Naive thymus-derived CD8-positive, alpha-beta T cell (primary cell): ENCODE results near the gene ONECUT3. TPM values are rescaled to one million over a fixed set of nuclear protein-coding genes. Genes with fewer than 3 reads are reported as not detected.

Experiments used
- ATAC-seq, 2 donors: fragments of 150-1000 bp; cut with Tn5 transposase in 1 of 2; sonication (Bioruptor Pico), chemical (Tn5 transposase) in 1 of 2; 1 replicate in 1 of 2; 2 replicates in 1 of 2; pipeline ENCODE4 v1.10.0; 2021; ENCODE audit warnings: mild to moderate bottlenecking in 2 of 2, moderate library complexity in 2 of 2
- POLR2A ChIA-PET: fragments of 350-600 bp; sonication (Branson Sonifier 250); formaldehyde crosslinking; loops from one replicate; lab custom pipeline; 2021; ENCODE audit warnings: antibody characterized with exemption; lab: Charles Lee
- DNase-seq, 10 donors: peaks; one replicate each; pipeline versions ENCODE4 v3.0.0 to v3.0.0-alpha.2; 2020 to 2022
- H3K27ac Mint-ChIP-seq, 10 donors: one replicate each; pipeline ENCODE4 v1.8.0; 2020 to 2022; ENCODE audit warnings: mild to moderate bottlenecking in 10 of 10, mixed read lengths in 10 of 10, moderate library complexity in 4 of 10, inconsistent platforms in 1 of 10
- H3K27me3 Mint-ChIP-seq, 5 donors: one replicate each; pipeline ENCODE4 v1.8.0; 2021 to 2022; ENCODE audit warnings: mixed read lengths in 5 of 5
- H3K36me3 Mint-ChIP-seq, 3 donors: one replicate each; pipeline ENCODE4 v1.8.0; 2020 to 2022; ENCODE audit warnings: mixed read lengths in 3 of 3, mild to moderate bottlenecking in 2 of 3, inconsistent platforms in 1 of 3
- H3K4me1 Mint-ChIP-seq, 4 donors: one replicate each; pipeline ENCODE4 v1.8.0; 2021 to 2022; ENCODE audit warnings: mixed read lengths in 4 of 4
- H3K4me3 Mint-ChIP-seq, 10 donors: one replicate each; pipeline ENCODE4 v1.8.0; 2020 to 2022; ENCODE audit warnings: mild to moderate bottlenecking in 10 of 10, mixed read lengths in 10 of 10, moderate library complexity in 6 of 10, inconsistent platforms in 1 of 10
- H3K9me3 Mint-ChIP-seq, 9 donors: one replicate each; pipeline ENCODE4 v1.8.0; 2020 to 2022; ENCODE audit warnings: mixed read lengths in 9 of 9, mild to moderate bottlenecking in 3 of 9, inconsistent platforms in 1 of 9, moderate library complexity in 1 of 9
- microRNA-seq: library from miRNA; unstranded; fragments of <30 nt; microRNA quantifications from one replicate; pipeline ENCODE4 v1.2.0, GENCODE V29; 2022; ENCODE audit warnings: borderline microRNAs expressed
- polyA plus RNA-seq, 3 donors: library from polyadenylated mRNA; unstranded; fragments of 300-500 nt; fragmentation: Illumina TruSeq; gene quantifications; one replicate each; pipeline ENCODE4 v1.2.3, GENCODE V29; 2021
- total RNA-seq, 8 experiments: library from RNA in 2 of 8; stranded (reverse) in 2 of 8; gene quantifications; one replicate each; pipeline ENCODE4 v1.2.3 and lab custom pipeline; 2021 to 2026

The ONECUT3 gene
- total and polyA plus RNA-seq, 5 experiments from 2014 or later = not detected

DNA sequence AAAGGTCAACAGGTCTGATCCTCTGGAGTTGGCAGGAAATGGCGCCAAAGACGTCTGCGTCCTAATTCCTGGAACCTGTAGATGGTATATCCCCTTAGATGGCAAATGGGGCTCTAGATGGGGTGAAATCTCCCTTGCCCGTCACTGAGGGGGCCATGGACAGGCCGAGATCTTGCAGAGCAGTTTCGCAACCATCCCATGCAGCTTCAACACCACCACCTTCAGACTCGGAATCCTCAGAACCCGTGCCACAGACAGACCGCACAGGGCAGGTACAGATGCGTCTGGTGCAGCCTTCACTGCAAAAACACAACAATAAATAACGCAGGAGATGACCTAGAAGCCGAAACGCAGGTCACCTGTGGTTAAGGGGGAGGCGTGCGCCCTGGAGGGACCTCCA lies 77.3 kb downstream of the ONECUT3 start:
- Mint-ChIP-seq H3K27ac (peak overlapping the region in 1 of 10 donors; percentile 39), H3K36me3 (peaks cover 0 to 43% (median 0%) of the 10 kb centered on the region in 3 donors), H3K4me3 (no peak overlapping the region), H3K4me1 (peaks cover 6 to 29% (median 9%) of the 10 kb centered on the region in 4 donors), H3K27me3 (no peaks in the 10 kb centered on the region), H3K9me3 (no peaks in the 10 kb centered on the region)
- POLR2A ChIA-PET = interaction anchor here (0.6 kb wide), 1 partner anchor 20 kb away, joined by 3 read pairs; no protein-coding TSS in a partner anchor
- ATAC-seq (no peak), DNase-seq (no peak)

Small RNAs within 50 kb of the gene (microRNA-seq; reads per million reads assigned to microRNA genes)
- gene MIR1909 = not detected

Other genes with a start within 250 kb of the ONECUT3 start
- 1 to 10 TPM; 2.5 to 4.5 TPM for gene ADAMTSL5, start 240.5 kb upstream of the ONECUT3 start, total RNA-seq
- 1 to 10 TPM in 2 of 3 donors, under 1 TPM in 1; 0.47 to 2.9 (median 1.7) TPM for gene ADAMTSL5, start 240.5 kb upstream of the ONECUT3 start, polyA plus RNA-seq
- not detected for gene PLK5, start 229.4 kb upstream of the ONECUT3 start, total RNA-seq
- gene PLK5, start 229.4 kb upstream of the ONECUT3 start, polyA plus RNA-seq = not detected
- gene MEX3D, start 185.2 kb upstream of the ONECUT3 start, total RNA-seq = 1 to 10 TPM; 3.0 to 4.4 TPM
- gene MEX3D, start 185.2 kb upstream of the ONECUT3 start, polyA plus RNA-seq = under 1 TPM in 1 of 3 donors, not detected in 2; 0.08 TPM
- 10 to 100 TPM; 74.2 to 77.4 TPM for gene MBD3, start 160.6 kb upstream of the ONECUT3 start, total RNA-seq
- 10 to 100 TPM in 2 of 3 donors, 1 to 10 TPM in 1; 9.6 to 23.5 (median 12.8) TPM for gene MBD3, start 160.6 kb upstream of the ONECUT3 start, polyA plus RNA-seq
- gene UQCR11, start 148.0 kb upstream of the ONECUT3 start, total RNA-seq = 100 to 1,000 TPM; 130 to 132 TPM
- gene UQCR11, start 148.0 kb upstream of the ONECUT3 start, polyA plus RNA-seq = 100 to 1,000 TPM; 545 to 646 (median 558) TPM
- 100 to 1,000 TPM in 1 of 2 experiments, 10 to 100 TPM in 1; 97.4 to 102 TPM for gene TCF3, start 100.9 kb upstream of the ONECUT3 start, total RNA-seq
- 10 to 100 TPM in 2 of 3 donors, 1 to 10 TPM in 1; 7.8 to 33.0 (median 13.0) TPM for gene TCF3, start 100.9 kb upstream of the ONECUT3 start, polyA plus RNA-seq
- 1 to 10 TPM; 1.6 to 1.8 TPM for gene ATP8B3, start 58.8 kb downstream of the ONECUT3 start, total RNA-seq
- gene ATP8B3, start 58.8 kb downstream of the ONECUT3 start, polyA plus RNA-seq = 1 to 10 TPM in 1 of 3 donors, under 1 TPM in 2; 0.52 to 1.3 (median 0.59) TPM
- 10 to 100 TPM; 78.1 to 86.2 TPM for gene REXO1, start 95.0 kb downstream of the ONECUT3 start, total RNA-seq
- 1 to 10 TPM; 2.7 to 6.8 (median 3.1) TPM for gene REXO1, start 95.0 kb downstream of the ONECUT3 start, polyA plus RNA-seq
- gene KLF16, start 110.1 kb downstream of the ONECUT3 start, total RNA-seq = 10 to 100 TPM; 18.5 to 19.9 TPM
- under 1 TPM; 0.23 to 0.84 (median 0.36) TPM for gene KLF16, start 110.1 kb downstream of the ONECUT3 start, polyA plus RNA-seq
- gene ABHD17A, start 132.0 kb downstream of the ONECUT3 start, total RNA-seq = 100 to 1,000 TPM; 106 to 109 TPM
- 100 to 1,000 TPM; 153 to 207 (median 155) TPM for gene ABHD17A, start 132.0 kb downstream of the ONECUT3 start, polyA plus RNA-seq
- gene ADAT3, start 151.9 kb downstream of the ONECUT3 start, total RNA-seq = 1 to 10 TPM; 4.2 to 4.5 TPM
- gene ADAT3, start 151.9 kb downstream of the ONECUT3 start, polyA plus RNA-seq = 1 to 10 TPM; 1.9 to 3.6 (median 3.6) TPM
- gene SCAMP4, start 151.9 kb downstream of the ONECUT3 start, total RNA-seq = 10 to 100 TPM; 20.7 to 23.4 TPM
- gene SCAMP4, start 151.9 kb downstream of the ONECUT3 start, polyA plus RNA-seq = 10 to 100 TPM; 12.1 to 15.5 (median 12.5) TPM
- 100 to 1,000 TPM; 168 to 175 TPM for gene CSNK1G2, start 187.7 kb downstream of the ONECUT3 start, total RNA-seq
- 10 to 100 TPM; 25.4 to 67.6 (median 26.4) TPM for gene CSNK1G2, start 187.7 kb downstream of the ONECUT3 start, polyA plus RNA-seq